Fibroblast of lung (primary cell): ENCODE measurements around the gene AP2B1.

ENCODE experiments used
- EZH2 ChIP-seq: IDR thresholded peaks from 2 replicates; pipeline ENCODE4 v1.5.1; 2012; ENCODE audit warnings: low read length, control low read depth, mild to moderate bottlenecking; ENCODE audit errors: missing control alignments
- TF ChIP-seq, protein P1 (sequence below), 2 donors: IDR thresholded peaks in 1 of 2; conservative IDR thresholded peaks in 1 of 2; 1 replicate in 1 of 2; 2 replicates in 1 of 2; pipeline ENCODE4 v1.5.1; 2011 to 2012; ENCODE audit warnings: low read length in 2 of 2, control low read depth in 1 of 2, inconsistent platforms in 1 of 2, low read depth in 1 of 2, mild to moderate bottlenecking in 1 of 2

DNA sequence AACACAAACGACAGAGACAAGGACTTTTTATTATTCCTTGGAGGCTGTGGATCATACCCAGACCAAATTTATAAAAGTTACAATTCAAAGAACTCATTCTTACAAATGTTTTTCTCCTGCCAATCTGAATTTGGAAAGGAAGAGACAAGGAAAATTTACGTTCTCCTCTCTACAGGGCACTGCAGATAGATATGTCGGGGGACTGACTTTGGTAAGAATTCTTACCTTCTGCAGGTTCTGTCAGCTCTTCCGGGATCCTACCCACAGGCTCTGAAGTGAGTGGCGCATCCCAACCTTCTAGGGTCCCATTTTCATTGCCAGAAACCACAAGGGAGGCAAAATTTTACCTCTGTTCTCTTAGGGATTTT lies 47.5 kb upstream of the AP2B1 start:
- TF ChIP-seq, protein P1, sequence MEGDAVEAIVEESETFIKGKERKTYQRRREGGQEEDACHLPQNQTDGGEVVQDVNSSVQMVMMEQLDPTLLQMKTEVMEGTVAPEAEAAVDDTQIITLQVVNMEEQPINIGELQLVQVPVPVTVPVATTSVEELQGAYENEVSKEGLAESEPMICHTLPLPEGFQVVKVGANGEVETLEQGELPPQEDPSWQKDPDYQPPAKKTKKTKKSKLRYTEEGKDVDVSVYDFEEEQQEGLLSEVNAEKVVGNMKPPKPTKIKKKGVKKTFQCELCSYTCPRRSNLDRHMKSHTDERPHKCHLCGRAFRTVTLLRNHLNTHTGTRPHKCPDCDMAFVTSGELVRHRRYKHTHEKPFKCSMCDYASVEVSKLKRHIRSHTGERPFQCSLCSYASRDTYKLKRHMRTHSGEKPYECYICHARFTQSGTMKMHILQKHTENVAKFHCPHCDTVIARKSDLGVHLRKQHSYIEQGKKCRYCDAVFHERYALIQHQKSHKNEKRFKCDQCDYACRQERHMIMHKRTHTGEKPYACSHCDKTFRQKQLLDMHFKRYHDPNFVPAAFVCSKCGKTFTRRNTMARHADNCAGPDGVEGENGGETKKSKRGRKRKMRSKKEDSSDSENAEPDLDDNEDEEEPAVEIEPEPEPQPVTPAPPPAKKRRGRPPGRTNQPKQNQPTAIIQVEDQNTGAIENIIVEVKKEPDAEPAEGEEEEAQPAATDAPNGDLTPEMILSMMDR (conservative IDR thresholded peaks at IDR 0.05 in 1 of 2, IDR thresholded peaks at IDR 0.05 in 1 of 2; ENCODE audit: low read depth in 1 of 2, low read length in 2 of 2), result no peak
- TF ChIP-seq EZH2, result no peak
